ENCODE results near the gene RAB14.

DNA sequence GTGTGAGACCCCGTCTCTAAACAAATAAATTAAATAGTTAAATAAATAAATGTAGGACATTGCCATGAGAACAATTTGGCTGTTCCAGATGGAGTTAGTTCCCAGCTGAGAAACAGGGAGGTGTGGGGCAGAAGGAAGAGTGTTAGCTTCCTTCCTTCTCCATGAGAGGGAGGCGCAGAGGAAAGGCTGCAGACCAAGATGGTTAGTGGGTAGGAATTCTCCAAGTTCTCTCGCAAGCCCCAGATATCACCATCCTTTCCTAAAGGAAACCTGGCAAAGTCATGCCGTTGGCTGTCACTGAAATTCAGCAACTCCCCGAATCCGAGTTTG is 33.1 kb upstream of the RAB14 start:
- TF ChIP-seq, protein P1, sequence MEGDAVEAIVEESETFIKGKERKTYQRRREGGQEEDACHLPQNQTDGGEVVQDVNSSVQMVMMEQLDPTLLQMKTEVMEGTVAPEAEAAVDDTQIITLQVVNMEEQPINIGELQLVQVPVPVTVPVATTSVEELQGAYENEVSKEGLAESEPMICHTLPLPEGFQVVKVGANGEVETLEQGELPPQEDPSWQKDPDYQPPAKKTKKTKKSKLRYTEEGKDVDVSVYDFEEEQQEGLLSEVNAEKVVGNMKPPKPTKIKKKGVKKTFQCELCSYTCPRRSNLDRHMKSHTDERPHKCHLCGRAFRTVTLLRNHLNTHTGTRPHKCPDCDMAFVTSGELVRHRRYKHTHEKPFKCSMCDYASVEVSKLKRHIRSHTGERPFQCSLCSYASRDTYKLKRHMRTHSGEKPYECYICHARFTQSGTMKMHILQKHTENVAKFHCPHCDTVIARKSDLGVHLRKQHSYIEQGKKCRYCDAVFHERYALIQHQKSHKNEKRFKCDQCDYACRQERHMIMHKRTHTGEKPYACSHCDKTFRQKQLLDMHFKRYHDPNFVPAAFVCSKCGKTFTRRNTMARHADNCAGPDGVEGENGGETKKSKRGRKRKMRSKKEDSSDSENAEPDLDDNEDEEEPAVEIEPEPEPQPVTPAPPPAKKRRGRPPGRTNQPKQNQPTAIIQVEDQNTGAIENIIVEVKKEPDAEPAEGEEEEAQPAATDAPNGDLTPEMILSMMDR (IDR thresholded peaks at IDR 0.05): no peak
- TF ChIP-seq POLR2A (IDR thresholded peaks at IDR 0.05) (no peak), EP300 (IDR thresholded peaks at IDR 0.05) (no peak)

Data from stomach (tissue), 4 donors.